ENCODE data around the gene BAHD1.

BAHD1 gene

GRCh38 chr15:40440743-40441564, at the start of gene BAHD1:
TSS of gene BAHD1 (plus strand) at chr15:40440953. CDS start at chr15:40458465, 17,512 bp downstream.
- TF ChIP-seq CTCF (IDR thresholded peaks at IDR 0.05; ENCODE audit: low read length, missing control alignments): no peak
- peak; percentile 94 for DNase-seq (ENCODE audit: low read depth)
- H3K4me3 ChIP-seq (replicated peaks; ENCODE audit: low read depth, low read length): peak within 1 kb of the TSS; percentile 68

DNA sequence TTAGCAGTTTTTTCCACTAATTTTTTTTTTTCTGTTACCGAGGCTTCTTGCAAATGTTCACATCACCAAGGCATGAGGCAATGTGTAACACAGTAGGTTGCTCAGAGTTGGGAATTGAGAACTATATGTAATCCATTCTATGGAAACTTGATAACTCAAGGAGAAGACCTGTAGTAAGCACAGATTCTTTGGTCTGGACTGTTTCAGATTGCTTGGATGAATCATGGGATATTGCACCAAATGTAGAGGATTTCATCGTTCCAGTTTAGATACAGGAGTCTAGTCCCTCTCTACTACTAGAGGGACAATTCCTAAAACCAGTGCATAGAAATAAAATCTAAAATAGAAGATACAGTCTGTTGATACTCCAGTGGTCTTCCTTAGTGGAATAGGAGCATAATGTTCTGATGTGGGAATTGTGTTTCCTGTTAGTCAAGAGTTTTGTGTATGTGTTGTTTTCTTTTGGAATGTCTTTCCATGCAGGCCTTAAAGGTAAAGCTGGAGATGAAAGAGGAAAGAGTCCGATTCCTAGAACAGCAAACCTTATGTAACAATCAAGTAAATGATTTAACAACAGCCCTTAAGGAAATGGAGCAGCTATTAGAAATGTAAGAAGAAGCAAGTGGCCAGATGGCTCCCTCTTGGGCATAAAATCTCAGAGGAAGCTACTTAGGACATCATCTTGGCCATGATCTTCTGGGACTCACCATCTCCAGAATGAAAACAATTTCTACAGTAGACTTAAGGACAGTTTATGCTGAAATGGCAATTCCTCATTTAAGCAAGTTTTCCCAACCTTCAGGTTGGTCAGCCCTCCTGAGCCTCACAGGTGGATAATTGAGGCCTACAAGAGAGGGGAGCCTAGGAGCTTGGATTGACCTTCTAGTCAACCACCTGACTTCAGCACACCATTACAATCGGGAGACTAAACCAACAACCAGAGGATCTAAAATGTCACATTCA, 47.5 kb upstream of the BAHD1 start:
- TF ChIP-seq CTCF (IDR thresholded peaks at IDR 0.05; ENCODE audit: low read length, missing control alignments): no peak
- H3K4me3 ChIP-seq (replicated peaks; ENCODE audit: low read depth, low read length): no peak overlapping the region
- DNase-seq (ENCODE audit: low read depth): peak; percentile 17

GRCh38 chr15:40397688-40398412, 42.9 kb upstream of the BAHD1 start:
- TF ChIP-seq CTCF (IDR thresholded peaks at IDR 0.05; ENCODE audit: low read length, missing control alignments): no peak
- H3K4me3 ChIP-seq (replicated peaks; ENCODE audit: low read depth, low read length): no peak overlapping the region
- DNase-seq (ENCODE audit: low read depth): no peak

DNA sequence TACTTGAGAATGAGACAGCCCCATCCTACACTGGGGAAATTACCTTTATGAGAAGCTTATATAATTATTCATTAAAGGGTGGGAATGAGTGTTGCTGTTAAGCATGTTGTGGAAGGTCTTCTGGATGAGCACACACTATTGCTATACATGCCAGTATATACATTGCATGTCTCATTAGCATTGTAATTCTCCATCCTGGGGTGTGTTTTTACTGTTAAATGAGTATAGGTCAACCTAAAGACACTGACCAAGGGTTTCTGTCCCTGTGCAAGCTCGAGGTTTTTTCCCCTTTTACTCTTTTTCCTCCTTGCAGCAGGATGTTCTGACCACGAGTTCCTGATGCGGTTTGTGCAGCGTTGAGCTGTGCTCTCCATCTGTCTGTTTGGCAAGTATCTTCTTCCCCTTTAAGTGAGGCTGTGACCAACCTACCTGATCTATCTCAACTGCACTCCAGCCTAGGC, 42.3 kb upstream of the BAHD1 start:
- H3K4me3 ChIP-seq (replicated peaks; ENCODE audit: low read depth, low read length): no peak overlapping the region
- no peak for DNase-seq (ENCODE audit: low read depth)
- TF ChIP-seq CTCF (IDR thresholded peaks at IDR 0.05; ENCODE audit: low read length, missing control alignments): no peak

- no peak overlapping the region for H3K4me3 ChIP-seq (replicated peaks; ENCODE audit: low read depth, low read length)
- no peak for TF ChIP-seq CTCF (IDR thresholded peaks at IDR 0.05; ENCODE audit: low read length, missing control alignments)
- DNase-seq (ENCODE audit: low read depth): no peak
These were observed 41.4 kb upstream of the BAHD1 start for GRCh38 chr15:40399370-40399769.
